ENCODE data around the gene ABL1. TPM values are rescaled to one million over a fixed set of nuclear protein-coding genes. Genes with fewer than 3 reads are reported as not detected.
A peak's percentile ranks its signal among the peaks of the same experiment; 100 is the strongest.

Gene ABL1
- total RNA-seq, 1 experiment from 2014 or later, result 83.6 TPM

- H4K91ac ChIP-seq (ENCODE audit: insufficient read length, low read depth, low read length), result no peak overlapping the region
- peaks cover 12 to 29% of the 10 kb centered on the region in 2 experiments for H3K4me1 Mint-ChIP-seq
Measured at GRCh38 chr9:130914417-130915095, 79.5 kb downstream of the ABL1 start.

More at GRCh38 chr9:130914417-130915095, 79.5 kb downstream of the ABL1 start:
- Histone ChIP-seq H3K18ac (ENCODE audit: insufficient read length, low read depth, low read length) (no peak overlapping the region), H3K23ac (ENCODE audit: insufficient read length, low read depth, low read length) (no peak overlapping the region), H3K23me2 (ENCODE audit: insufficient read length, low read depth, low read length, poor library complexity, severe bottlenecking) (no peaks in the 10 kb centered on the region), H2BK5ac (ENCODE audit: insufficient read length, low read length) (no peak overlapping the region), H4K8ac (replicated peaks; ENCODE audit: insufficient read length, low read depth, low read length) (no peak overlapping the region), H3K79me1 (ENCODE audit: insufficient read depth, low read depth, low read length, poor library complexity, severe bottlenecking) (no peaks in the 10 kb centered on the region), H3K9me3 (ENCODE audit: control insufficient read depth, low read depth, low read length) (no peaks in the 10 kb centered on the region), H3K4ac (ENCODE audit: low read depth, low read length) (no peak overlapping the region), H3K9ac (ENCODE audit: extremely low read depth, insufficient read length, low read length) (no peak overlapping the region), H3K56ac (ENCODE audit: insufficient read length, low read depth, low read length) (no peak overlapping the region), H3K27me3 (ENCODE audit: insufficient read depth, low read length) (no peaks in the 10 kb centered on the region), H4K5ac (ENCODE audit: insufficient read length, low read depth, low read length) (no peak overlapping the region), H2BK12ac (ENCODE audit: insufficient read length, low read depth, low read length) (no peak overlapping the region), H2BK120ac (ENCODE audit: low read depth, low read length, poor library complexity, severe bottlenecking) (no peak overlapping the region), H3K27ac (ENCODE audit: insufficient read length, low read depth, low read length) (no peak overlapping the region), H3K14ac (ENCODE audit: insufficient read depth, low read length) (peak overlapping the region; percentile 37; the same call in 1 of the 2 replicates), H3K4me1 (ENCODE audit: insufficient read depth, low read length) (no peaks in the 10 kb centered on the region), H3K79me2 (ENCODE audit: insufficient read depth, low read length) (no peaks in the 10 kb centered on the region), H2BK20ac (ENCODE audit: low read depth, low read length, poor library complexity, severe bottlenecking) (no peak overlapping the region), H2BK15ac (ENCODE audit: low read depth, low read length) (no peak overlapping the region), H2AFZ (ENCODE audit: low read length) (no peak overlapping the region), H3T11ph (ENCODE audit: low read length) (no peak overlapping the region), H2AK5ac (ENCODE audit: insufficient read length, low read length) (no peak overlapping the region), H3K4me2 (ENCODE audit: insufficient read depth, insufficient read length, low read length) (no peak overlapping the region), H4K20me1 (ENCODE audit: control insufficient read depth, insufficient read depth, insufficient read length) (no peaks in the 10 kb centered on the region)
- no peak overlapping the region for H3K4me3 Mint-ChIP-seq
- H3K27me3 Mint-ChIP-seq (ENCODE audit: low read depth), result no peaks in the 10 kb centered on the region
- no peak overlapping the region for H3K27ac Mint-ChIP-seq
- H3K36me3 Mint-ChIP-seq (ENCODE audit: insufficient read depth in 1 of 3, low read depth in 3 of 3), result no peaks in the 10 kb centered on the region
- no CpG with 5 or more reads among the region's 24 CpGs for WGBS (ENCODE audit: extremely low coverage, insufficient read length, low lambda C conversion rate)
- no peak for TF ChIP-seq CTCF (conservative IDR thresholded peaks at IDR 0.05)
- no peaks in the 10 kb centered on the region for H3K9me3 Mint-ChIP-seq
- DNase-seq, result no peak
